ENCODE data around the gene ERI3. TPM values are rescaled to one million over a fixed set of nuclear protein-coding genes. Genes with fewer than 3 reads are reported as not detected.

The ERI3 gene
- polyA plus RNA-seq, 1 donor from 2014 or later, result 92.5 TPM

DNA sequence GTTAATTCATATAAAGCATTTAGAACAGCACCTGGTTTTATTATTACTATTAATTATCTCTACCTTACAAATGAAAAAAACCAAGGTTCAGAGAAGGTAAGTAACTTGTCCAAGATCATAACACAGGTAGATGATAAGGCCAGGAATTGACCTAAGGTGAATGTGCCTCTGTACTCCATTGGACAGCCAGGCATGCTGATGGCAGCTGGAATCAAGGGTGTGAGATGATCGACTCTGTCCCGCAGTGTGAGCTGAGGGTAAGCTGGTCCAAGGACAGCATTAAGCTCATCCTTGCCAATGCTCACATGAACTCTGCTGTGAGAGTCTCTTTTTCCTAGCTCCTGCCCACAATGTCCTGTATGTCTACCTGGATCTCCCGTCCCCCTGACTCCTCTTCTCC lies 83.4 kb downstream of the ERI3 start:
- no peaks in the 10 kb centered on the region for H3K27me3 ChIP-seq (ENCODE audit: insufficient read depth, low read depth, low read length)
- TF ChIP-seq TAF1 (IDR thresholded peaks at IDR 0.05; ENCODE audit: low read depth) (no peak), SMC3 (conservative IDR thresholded peaks at IDR 0.05; ENCODE audit: poor library complexity) (no peak), MXI1 (conservative IDR thresholded peaks at IDR 0.05; ENCODE audit: poor library complexity, severe bottlenecking) (no peak), EP300 (conservative IDR thresholded peaks at IDR 0.05; ENCODE audit: poor library complexity, severe bottlenecking) (no peak), POLR2AphosphoS5 (IDR thresholded peaks at IDR 0.05) (no peak), RAD21 (conservative IDR thresholded peaks at IDR 0.05) (no peak), EZH2 (IDR thresholded peaks at IDR 0.05; ENCODE audit: borderline replicate concordance, insufficient read depth, low read length, poor library complexity, severe bottlenecking) (no peak)
- TF ChIP-seq, protein P1, sequence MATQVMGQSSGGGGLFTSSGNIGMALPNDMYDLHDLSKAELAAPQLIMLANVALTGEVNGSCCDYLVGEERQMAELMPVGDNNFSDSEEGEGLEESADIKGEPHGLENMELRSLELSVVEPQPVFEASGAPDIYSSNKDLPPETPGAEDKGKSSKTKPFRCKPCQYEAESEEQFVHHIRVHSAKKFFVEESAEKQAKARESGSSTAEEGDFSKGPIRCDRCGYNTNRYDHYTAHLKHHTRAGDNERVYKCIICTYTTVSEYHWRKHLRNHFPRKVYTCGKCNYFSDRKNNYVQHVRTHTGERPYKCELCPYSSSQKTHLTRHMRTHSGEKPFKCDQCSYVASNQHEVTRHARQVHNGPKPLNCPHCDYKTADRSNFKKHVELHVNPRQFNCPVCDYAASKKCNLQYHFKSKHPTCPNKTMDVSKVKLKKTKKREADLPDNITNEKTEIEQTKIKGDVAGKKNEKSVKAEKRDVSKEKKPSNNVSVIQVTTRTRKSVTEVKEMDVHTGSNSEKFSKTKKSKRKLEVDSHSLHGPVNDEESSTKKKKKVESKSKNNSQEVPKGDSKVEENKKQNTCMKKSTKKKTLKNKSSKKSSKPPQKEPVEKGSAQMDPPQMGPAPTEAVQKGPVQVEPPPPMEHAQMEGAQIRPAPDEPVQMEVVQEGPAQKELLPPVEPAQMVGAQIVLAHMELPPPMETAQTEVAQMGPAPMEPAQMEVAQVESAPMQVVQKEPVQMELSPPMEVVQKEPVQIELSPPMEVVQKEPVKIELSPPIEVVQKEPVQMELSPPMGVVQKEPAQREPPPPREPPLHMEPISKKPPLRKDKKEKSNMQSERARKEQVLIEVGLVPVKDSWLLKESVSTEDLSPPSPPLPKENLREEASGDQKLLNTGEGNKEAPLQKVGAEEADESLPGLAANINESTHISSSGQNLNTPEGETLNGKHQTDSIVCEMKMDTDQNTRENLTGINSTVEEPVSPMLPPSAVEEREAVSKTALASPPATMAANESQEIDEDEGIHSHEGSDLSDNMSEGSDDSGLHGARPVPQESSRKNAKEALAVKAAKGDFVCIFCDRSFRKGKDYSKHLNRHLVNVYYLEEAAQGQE (IDR thresholded peaks at IDR 0.05; ENCODE audit: borderline replicate concordance), result no peak
- TF ChIP-seq, protein P2, sequence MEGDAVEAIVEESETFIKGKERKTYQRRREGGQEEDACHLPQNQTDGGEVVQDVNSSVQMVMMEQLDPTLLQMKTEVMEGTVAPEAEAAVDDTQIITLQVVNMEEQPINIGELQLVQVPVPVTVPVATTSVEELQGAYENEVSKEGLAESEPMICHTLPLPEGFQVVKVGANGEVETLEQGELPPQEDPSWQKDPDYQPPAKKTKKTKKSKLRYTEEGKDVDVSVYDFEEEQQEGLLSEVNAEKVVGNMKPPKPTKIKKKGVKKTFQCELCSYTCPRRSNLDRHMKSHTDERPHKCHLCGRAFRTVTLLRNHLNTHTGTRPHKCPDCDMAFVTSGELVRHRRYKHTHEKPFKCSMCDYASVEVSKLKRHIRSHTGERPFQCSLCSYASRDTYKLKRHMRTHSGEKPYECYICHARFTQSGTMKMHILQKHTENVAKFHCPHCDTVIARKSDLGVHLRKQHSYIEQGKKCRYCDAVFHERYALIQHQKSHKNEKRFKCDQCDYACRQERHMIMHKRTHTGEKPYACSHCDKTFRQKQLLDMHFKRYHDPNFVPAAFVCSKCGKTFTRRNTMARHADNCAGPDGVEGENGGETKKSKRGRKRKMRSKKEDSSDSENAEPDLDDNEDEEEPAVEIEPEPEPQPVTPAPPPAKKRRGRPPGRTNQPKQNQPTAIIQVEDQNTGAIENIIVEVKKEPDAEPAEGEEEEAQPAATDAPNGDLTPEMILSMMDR (IDR thresholded peaks at IDR 0.05; ENCODE audit: poor library complexity, severe bottlenecking), result no peak
- H3K27ac ChIP-seq (ENCODE audit: low read length), result no peak overlapping the region
- H2AFZ ChIP-seq (ENCODE audit: low read depth, low read length), result no peak overlapping the region
- H3K4me3 ChIP-seq (ENCODE audit: low read length), result no peak overlapping the region
- no peak overlapping the region for H3K4me2 ChIP-seq (ENCODE audit: low read length)
- no peaks in the 10 kb centered on the region for H3F3A ChIP-seq (ENCODE audit: insufficient read depth, low read length, poor library complexity, severe bottlenecking)
- H3K9ac ChIP-seq (ENCODE audit: low read length), result no peak overlapping the region
- H3K79me2 ChIP-seq (replicated peaks; ENCODE audit: insufficient read depth, low read length), result no peaks in the 10 kb centered on the region
- no peaks in the 10 kb centered on the region for H4K20me1 ChIP-seq (ENCODE audit: insufficient read depth)
- H3K9me2 ChIP-seq (ENCODE audit: insufficient read depth, low read length), result no peaks in the 10 kb centered on the region
- no peaks in the 10 kb centered on the region for H3K9me3 ChIP-seq (ENCODE audit: low read length)
- H3K36me3 ChIP-seq (ENCODE audit: insufficient read depth, low read length), result no peaks in the 10 kb centered on the region

GRCh38 chr1:44270686-44271628 lies 84.1 kb downstream of the ERI3 start:
- TF ChIP-seq POLR2AphosphoS5 (IDR thresholded peaks at IDR 0.05), result no peak
- no peak for TF ChIP-seq RAD21 (conservative IDR thresholded peaks at IDR 0.05)
- TF ChIP-seq SMC3 (conservative IDR thresholded peaks at IDR 0.05; ENCODE audit: poor library complexity), result no peak
- TF ChIP-seq, protein P1 (IDR thresholded peaks at IDR 0.05; ENCODE audit: borderline replicate concordance), result no peak
- TF ChIP-seq, protein P2 (IDR thresholded peaks at IDR 0.05; ENCODE audit: poor library complexity, severe bottlenecking), result no peak
- Histone ChIP-seq H3K36me3 (ENCODE audit: insufficient read depth, low read length) (no peaks in the 10 kb centered on the region), H3K4me2 (ENCODE audit: low read length) (no peak overlapping the region), H4K20me1 (ENCODE audit: insufficient read depth) (no peaks in the 10 kb centered on the region), H3K9ac (ENCODE audit: low read length) (no peak overlapping the region), H3K4me3 (ENCODE audit: low read length) (no peak overlapping the region), H3K9me2 (ENCODE audit: insufficient read depth, low read length) (no peaks in the 10 kb centered on the region), H3K27me3 (ENCODE audit: insufficient read depth, low read depth, low read length) (no peaks in the 10 kb centered on the region), H3F3A (ENCODE audit: insufficient read depth, low read length, poor library complexity, severe bottlenecking) (no peaks in the 10 kb centered on the region), H3K79me2 (replicated peaks; ENCODE audit: insufficient read depth, low read length) (no peaks in the 10 kb centered on the region), H3K9me3 (ENCODE audit: low read length) (no peaks in the 10 kb centered on the region), H3K27ac (ENCODE audit: low read length) (no peak overlapping the region), H2AFZ (ENCODE audit: low read depth, low read length) (no peak overlapping the region)
